Glomerular visceral epithelial cell (primary cell): Measurements from ENCODE around the gene MATN4.
"Not testable (repeated sequence)": the region's sequence is repeated elsewhere in the genome, so short reads cannot be mapped to it uniquely, and the experiment has no call there.

Experiments
- DNase-seq: peaks from one replicate; pipeline ENCODE4 v3.0.0-alpha.2; 2016; ENCODE audit errors: extremely low spot score

The MATN4 gene, protein sequence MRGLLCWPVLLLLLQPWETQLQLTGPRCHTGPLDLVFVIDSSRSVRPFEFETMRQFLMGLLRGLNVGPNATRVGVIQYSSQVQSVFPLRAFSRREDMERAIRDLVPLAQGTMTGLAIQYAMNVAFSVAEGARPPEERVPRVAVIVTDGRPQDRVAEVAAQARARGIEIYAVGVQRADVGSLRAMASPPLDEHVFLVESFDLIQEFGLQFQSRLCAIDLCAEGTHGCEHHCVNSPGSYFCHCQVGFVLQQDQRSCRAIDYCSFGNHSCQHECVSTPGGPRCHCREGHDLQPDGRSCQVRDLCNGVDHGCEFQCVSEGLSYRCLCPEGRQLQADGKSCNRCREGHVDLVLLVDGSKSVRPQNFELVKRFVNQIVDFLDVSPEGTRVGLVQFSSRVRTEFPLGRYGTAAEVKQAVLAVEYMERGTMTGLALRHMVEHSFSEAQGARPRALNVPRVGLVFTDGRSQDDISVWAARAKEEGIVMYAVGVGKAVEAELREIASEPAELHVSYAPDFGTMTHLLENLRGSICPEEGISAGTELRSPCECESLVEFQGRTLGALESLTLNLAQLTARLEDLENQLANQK

DNA sequence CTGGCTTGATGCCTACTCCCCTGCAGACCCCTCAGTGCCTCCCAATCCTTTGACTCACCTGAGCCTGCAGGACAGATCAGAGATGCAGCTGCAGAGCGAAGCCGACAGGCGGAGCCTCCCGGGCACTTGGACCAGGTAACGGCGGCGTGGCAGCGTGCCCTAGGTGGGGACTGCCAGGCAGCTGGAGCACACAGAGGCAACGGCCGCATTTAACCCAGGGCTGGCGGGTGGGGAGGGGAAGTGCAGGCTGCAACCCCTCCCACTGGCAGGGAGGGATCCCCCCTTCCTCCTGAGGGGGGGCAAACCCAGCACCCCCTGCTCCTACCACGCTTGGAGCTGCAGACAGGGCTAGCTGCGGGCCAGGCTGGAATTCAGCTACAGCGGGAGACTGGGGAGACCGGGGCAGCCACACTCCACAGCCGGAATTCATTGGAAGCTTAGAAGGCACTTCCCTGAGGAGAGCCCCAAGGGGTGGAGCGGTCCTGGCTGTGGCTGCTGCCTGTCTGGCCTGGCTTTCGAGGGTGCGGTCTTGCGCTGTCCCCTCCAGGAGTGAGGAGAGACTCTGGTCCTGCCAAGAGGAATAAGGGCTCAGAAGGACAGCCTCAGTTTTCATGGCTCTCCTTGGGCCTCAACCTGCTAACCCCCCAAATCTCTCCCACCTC is at the start of gene MATN4:
Gene MATN4 (minus strand): TSS at position 183 of the 662 bp plus-strand sequence. CDS start 2,717 bp downstream, outside the sequence.
- no peak for DNase-seq

DNA sequence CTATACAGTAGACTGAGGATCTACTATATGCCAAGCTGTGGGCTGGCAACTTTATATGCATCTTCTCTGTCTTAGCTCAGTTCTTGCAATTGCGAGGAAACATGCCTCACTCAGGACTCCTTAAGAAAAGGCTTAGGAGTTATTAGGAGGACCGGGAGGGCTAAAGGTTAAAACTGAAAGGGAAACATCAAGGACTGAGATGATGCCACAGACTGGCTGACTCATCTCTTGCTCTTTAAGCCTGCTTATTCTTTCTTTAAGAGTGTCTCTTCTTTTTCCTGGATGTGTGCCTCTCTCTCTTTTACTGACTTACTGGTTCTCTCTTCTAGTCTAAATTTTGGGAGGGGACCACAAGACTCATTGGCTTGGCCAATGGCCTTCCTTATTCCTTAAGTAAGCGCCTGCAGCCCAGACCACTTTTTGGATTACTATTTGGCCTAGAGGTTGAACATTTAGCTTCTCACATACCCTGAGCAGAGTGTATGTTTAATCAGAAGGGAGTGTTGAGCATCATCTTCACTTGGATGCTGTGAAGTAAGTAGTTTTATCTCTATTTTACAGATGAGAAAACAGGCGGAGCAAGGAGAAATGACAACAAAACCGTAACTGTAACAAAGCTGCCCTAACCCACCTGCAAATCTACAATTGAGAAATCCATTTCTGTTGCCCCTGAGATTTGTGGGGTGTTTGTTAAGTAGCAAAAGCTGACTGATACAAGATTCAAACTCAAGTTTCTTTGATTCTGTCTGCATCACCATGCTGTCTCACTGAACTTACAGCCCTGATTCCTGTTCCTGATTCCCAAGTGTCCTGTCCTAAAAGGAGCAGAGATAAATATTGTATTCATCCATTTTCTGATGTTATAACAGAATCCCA is 47.3 kb upstream of the MATN4 start:
- peak; percentile 70 for DNase-seq

DNA sequence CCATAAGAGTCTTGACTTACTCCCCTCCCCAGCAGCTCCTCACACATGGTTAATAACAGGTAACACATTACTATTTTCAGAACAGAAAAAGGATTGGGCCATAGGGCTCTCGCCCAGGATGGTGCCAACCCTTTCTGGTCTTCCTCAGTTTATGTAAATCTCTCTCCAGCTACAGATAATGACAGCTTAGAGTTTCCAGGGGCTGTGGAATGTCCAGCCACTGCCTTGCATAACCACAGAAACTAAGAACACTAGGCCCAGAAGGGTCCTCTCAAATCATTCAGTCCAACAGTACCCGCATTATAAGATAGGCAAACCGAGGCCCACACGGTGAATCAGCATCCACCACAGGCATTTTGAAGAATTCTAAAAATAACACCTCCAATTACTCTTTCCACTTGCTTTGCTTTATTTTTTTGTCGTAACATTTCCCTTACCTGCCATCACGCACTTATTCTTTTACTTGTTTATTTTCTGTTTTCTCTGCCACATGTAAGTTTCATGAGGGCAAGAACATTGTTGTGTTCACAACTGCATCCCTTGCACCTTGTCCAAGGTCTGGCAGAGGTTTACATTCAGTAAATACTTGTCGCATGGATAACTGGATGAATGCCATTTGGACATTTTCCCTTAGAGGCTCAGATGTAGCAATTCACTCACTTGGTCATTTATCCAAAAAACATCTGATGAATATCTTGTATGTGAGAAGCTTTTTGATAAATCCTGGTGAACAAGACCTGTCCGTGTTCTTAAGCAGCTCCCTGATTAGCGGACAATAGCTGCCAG is 46.5 kb upstream of the MATN4 start:
- DNase-seq = peak; percentile 76

DNA sequence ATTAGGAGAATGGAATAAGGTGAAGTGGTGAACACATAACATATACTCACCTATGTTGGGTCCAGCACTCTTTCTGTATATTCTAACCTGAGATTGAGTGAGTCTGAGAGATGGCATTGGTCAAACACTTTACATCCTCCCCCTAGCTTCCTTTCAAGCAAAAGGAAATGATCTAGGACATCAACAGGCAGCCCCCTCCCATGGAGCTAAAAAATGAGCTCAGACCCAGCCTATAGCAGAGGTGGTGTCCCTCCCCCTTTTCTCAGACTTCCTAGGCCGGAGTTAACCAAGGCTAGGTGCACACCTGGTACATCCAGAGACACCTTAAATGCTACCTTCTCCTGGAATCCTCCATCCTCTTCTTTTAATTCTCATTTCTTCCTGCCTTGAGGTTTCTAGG is 45.6 kb upstream of the MATN4 start:
- DNase-seq = no peak

DNA sequence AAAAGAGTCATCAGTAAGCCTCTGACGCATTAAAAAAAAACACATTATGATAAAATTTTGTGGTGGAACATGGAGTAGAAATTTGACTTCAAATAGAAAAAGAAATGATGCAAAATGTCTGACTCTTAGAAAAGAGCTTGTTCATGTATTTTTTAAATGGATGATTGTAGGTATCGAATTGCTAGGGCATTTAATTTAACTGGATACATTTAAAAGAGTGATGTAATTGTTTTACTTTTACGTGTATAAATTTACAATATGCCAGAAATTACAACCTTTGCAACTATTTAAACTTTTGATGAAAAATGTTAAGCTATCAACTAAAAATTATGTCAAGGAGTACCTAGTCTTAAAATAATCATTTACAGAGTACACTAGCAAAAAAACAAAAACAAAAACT is 44.6 kb upstream of the MATN4 start:
- DNase-seq = no peak

DNA sequence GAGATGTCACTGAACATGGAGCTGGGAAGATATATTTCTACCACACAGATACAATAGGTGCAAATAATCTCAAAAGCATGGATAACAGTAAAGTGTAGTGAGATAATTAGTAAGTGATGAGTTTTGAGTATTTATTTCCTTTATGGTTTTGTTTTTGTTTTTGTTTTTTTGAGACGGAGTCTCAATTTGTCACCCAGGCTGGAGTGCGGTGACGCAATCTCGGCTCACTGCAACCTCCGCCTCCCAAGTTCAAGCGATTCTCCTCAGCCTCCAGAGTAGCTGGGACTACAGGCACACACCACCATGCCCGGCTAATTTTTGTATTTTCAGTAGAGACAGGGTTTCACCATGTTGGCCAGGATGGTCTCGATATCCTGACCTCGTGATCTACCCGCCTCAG is 42.7 kb upstream of the MATN4 start:
- DNase-seq = not testable (repeated sequence)

DNA sequence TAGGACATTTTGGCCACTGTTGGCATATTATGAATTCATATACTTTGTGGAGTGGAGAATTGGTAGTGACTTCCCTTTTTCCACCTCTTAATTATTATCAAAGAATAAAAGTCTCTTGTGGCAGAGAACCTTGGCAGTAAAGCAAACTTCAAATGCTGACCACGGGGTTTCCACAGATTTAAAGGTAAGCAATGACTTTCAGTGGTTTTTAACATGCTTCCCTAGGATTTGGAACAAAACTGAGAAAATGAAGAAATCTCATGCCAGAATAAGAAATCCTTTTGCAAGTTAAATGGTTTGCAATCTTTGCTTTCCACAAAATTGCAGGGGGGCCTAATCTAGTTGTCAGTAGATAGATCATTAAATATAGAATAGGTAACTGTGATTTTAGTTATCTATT is 42.1 kb upstream of the MATN4 start:
- no peak for DNase-seq

DNA sequence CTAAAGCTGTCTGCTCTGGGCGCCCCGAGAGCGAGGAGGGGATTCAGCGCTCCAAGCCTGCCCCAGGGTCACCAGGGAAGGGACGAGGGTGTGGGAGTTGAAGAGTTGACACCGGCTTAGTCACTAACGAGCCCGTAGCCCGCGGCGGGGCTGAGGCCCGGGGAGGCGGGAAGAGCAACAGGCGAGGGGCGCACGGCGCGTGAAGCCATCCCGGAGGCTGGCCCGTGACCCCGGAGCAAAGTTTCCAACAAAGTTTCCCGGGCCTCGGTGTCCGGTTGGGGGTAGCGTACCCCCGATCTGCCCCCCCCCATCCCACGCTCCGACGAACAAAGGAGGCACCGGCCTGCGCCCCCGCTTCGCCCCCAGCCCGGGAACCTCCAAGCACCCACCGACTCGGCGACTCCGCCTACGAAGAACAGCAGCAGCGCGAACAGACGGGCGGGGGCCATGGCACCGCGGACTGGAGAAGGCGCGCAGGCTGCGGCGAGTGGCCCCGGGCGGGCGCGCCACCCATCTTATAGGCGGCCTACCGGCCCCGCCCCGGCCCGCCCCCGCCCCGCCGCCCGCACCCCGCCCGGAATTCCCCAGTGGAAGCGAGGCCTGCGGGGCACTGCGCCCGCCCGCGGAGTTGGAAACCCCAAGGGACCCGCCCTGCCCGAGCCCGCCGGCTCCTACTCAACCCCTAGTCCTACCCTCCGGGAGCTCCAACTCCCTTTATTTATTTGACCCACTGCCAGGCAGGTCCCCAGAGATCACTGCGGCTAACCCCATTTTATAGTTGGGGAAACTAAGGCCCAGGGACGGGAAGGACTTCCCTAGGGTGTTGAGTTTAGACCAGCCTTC is 40.1 kb upstream of the MATN4 start, which contains the start of gene SDC4:
Gene SDC4 (minus strand): TSS at position 489 of the 843 bp plus-strand sequence. CDS start 40 bp downstream, at position 449.
- peak; percentile 90 for DNase-seq

DNA sequence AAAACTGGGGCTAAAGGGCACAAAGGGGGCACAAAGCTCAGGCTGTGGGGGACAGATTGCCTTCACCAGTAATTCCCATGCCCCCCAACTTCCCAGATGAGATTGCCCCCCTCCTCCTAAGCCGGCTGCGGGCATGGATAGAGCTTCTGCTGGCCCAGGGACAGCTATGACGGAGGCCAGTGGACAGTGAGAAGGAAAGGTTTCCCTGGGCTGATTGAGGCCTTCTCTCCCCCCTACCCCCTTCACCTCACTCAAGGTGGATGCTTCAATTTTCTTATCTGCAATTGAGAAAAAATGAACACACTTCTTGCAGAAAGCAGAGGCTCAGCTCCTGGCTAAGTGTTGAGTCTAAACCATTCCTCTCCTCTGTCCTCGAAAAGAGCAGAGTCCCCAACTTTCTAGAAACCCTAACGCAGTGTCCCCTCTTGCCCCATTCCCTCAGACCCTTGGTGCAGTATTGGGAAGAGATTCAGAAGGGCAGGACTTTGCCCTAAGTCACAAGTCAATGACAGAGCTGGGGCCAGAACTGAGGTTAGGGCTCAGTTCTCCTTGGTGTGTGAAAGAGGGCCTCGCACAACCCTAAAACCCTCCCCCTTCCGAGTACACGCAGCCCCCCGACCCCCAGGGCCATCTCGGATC is 39.3 kb upstream of the MATN4 start:
- DNase-seq = peak; percentile 25

DNA sequence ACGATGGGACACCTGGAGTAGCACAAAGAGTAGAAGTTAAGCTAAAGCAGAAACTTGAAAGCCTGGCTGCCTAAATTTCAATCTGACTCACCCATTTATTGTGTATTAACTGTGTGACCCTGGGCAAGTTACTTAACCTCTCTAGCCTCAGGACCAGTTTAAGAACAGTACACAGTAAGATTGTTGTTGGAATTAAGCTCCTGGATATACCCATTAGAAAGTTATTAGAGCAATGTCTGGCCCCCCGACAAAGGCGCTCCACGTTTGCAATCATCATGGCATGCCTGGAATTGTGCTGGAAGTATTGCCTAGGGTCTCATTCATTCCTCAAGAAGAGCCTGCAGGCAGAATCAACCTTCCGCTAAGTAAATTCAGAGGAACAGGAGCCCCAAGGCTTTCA is 38.8 kb upstream of the MATN4 start:
- DNase-seq = no peak

DNA sequence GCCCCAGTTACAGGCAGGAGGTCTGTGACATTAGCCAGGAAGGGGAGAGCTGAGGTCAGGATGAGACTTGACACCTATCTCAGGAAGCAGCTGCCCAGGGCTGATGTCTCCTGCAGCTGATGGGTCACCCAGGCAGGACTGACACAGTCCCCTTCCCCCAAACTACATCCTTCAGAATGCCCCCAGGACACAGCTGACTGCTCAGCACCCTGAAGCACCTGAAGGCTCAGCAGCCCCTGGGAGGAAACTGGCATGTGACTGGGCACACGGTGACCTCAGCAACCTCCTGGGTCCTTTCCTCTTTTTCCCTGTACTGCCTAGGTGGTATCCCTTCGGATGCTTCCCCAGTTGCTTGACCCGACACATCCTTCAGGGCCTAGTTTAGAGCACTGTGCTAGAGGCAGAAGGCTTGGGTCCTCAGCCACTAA is 38.2 kb upstream of the MATN4 start:
- DNase-seq = peak; percentile 56

DNA sequence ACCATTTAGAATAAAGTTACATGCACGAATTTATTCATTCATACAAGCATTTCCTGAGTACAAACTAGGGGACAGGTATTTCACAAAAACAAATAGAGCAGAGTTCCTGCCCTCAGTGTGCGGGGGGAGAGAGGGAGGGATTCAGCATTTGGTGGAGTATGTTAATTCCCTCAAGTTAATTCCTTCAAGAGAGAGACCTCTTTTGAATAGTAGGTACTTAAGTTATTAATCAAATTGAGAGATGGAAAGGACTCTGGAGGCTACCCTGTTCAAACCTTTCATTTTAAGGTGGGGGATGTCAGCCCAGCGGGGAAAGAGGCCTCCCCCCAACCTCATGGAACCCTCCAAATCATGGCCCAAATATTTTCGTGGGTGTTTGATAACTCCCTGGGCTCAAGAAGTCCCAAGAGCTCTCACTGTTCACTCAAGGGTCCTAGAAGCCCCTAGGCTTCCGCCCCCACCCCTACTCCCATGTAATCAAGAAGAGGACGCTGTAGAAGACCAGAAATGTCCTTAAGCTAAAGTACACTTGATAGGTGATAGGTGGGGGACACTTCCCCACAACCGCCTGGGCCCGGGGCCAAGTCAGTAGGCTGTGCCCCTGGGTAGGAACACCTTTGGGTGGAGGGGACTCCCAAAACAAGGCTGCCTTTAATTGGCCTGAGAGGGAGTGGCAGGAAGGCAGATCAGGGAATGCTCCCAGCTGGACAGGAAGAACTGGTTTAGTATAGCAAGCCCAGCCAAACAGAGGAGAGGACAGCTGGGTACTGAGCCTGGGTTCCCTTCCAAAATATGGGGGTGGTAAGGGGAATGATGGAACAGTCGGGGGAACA is 37.2 kb upstream of the MATN4 start:
- peak; percentile 28 for DNase-seq

DNA sequence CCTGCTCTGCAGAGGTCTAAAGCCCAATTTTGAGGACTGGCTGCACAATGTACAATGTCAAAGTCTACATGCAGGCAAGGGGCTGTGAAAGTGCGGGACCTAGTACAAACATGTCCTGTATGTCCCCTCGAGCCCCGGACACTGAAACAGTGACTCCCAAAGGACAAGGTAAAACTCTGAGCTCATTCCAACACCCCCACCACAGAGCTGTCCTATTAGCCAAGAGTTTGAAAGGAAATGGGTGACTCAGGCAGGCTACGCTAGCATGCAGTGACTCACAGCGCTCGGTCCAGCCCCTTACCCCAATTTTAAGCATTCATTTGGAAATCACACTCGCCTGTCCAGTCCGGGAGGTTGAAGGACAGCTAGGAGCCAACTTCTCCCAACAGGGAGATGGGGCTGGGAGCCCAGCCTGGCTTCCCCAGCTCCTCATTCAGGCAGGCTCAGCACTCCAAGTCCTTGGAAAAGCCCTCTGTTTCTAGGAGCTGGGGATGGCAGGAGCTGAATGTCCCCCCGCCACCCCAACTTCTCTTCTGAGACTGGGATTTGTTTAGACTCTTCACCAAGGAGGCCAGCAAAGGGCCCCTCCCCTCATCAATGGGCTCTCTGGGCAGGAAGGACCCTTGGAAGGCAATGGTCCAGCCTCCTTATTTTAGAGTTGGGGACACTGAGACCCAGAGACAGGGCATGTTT is 36.2 kb upstream of the MATN4 start:
- peak; percentile 93 for DNase-seq

DNA sequence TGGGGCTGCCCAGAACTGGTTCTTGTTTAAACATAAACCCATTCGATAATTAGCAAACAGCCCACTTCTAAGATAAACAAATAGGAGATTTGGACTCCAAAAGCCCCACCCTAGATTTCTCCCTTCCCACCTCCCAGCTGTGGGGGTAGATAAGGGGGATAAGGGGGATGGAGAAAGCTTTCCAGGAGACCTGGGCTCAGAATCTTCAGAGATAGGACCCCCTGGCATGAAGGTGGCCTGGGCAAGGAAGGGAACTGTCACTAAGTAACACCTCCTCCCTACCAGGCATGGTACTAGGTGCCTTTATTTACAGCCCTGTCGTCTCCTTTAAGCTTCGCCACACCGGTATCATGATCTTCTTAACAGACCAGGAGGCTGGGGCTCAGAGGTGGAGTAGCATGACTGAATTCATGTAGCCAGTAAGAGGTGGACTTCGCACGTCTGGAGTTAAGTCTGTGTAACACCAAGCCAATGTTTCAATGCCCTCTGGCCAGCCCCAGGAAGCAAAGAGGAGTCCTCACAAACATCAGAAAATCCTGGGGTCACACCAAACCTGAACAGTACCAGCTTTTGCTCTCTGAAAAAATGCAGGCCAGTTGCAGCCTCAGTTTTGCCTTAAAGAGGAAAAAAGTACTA is 35.6 kb upstream of the MATN4 start:
- DNase-seq = peak; percentile 46

DNA sequence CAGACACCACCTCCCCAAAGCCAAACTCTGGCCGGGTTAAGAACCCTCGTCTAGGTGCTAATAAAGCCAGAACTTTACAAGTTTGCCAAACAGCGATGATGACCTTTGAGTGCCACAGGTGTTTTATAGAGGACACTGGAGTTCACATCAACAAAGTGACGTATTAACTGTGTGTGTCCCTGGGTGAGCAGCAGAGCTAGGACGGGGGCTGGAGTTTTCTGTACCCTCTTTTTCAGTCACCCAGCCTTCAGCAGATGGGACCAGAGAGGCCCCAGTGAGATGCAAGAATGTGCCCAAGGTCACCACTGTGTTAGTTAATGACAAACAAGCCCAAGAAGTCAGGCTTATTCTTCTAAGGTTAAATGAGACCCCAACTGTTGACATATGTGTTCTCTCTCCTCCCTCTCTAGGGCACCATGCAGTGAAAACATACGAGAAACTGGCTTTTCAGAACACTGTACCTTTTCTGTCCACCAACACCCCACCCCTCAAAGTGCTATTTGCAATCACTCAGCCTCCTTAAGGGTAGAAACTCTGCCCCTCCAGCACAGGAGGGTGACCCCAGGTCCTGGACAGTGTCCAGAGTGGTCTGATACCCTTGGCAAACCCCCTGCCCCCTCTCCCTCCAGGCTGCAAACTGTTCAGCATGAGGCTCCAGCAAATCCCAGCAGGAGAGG is 34.9 kb upstream of the MATN4 start:
- no peak for DNase-seq

DNA sequence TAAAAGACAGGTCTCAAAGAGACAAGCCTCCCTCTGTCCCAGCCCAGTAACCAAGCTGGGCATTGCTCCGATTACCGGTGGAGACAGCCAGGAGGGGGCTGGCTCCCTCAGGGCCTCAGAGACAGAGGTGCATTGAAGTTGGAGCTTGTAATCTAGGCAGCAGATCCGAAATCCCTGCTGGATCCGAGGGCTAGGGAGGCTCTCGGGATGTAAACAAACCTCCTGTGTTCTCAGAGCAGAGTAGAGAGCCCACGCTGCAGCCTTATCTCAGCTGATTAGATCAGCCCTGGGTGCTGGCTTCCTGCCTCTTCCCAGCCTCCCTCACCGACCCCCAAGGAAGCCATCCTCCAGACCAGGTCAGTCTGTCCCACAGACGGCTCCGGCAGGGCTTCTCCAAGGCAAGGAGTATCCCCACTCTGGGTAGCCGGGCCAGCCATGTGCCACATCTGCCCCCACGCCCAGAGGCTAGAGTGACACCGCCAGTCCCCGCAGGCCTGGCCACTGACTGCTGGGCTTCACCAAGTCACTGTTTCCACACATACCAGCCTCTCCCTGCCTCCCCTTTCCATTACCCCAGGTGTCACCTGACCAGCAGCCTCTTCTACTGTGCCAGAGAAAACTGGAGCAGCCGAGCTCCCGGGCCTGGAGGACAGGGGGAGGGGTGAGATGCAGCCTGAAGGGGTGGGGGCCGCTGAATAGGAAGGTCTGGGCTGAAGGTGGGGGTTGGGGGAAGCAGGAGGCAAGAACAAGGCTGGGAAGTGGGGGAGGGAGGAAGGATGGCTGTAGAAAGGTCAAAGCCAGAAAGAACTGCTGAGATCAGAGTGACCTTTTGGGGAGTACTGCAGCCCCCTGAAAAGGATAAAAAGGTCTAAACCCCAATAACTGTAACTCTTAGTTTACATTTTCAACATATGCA is 34.1 kb upstream of the MATN4 start:
- DNase-seq = peak; percentile 64
